GM18909 (cell line): ENCODE data around the gene ALB.

Experiments
- ATAC-seq: cut with Tn5 transposase; IDR thresholded peaks from one replicate; pipeline ENCODE4 v1.9.1; 2021; ENCODE audit warnings: mild to moderate bottlenecking; ENCODE audit not compliant: unreplicated experiment, poor library complexity

The ALB gene

GRCh38 chr4:73429118-73429517, 25.0 kb downstream of the ALB start:
- no peak for ATAC-seq

- no peak for ATAC-seq
Observed at GRCh38 chr4:73429826-73430587, 25.9 kb downstream of the ALB start.

DNA sequence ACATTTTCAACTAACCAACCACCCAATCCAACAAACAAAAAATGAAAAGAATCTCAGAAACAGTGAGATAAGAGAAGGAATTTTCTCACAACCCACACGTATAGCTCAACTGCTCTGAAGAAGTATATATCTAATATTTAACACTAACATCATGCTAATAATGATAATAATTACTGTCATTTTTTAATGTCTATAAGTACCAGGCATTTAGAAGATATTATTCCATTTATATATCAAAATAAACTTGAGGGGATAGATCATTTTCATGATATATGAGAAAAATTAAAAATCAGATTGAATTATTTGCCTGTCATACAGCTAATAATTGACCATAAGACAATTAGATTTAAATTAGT, 27.7 kb downstream of the ALB start:
- no peak for ATAC-seq

DNA sequence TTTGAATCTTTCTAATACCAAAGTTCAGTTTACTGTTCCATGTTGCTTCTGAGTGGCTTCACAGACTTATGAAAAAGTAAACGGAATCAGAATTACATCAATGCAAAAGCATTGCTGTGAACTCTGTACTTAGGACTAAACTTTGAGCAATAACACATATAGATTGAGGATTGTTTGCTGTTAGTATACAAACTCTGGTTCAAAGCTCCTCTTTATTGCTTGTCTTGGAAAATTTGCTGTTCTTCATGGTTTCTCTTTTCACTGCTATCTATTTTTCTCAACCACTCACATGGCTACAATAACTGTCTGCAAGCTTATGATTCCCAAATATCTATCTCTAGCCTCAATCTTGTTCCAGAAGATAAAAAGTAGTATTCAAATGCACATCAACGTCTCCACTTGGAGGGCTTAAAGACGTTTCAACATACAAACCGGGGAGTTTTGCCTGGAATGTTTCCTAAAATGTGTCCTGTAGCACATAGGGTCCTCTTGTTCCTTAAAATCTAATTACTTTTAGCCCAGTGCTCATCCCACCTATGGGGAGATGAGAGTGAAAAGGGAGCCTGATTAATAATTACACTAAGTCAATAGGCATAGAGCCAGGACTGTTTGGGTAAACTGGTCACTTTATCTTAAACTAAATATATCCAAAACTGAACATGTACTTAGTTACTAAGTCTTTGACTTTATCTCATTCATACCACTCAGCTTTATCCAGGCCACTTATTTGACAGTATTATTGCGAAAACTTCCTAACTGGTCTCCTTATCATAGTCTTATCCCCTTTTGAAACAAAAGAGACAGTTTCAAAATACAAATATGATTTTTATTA, 28.3 kb downstream of the ALB start:
- ATAC-seq: no peak

GRCh38 chr4:73433140-73433539, 29.1 kb downstream of the ALB start:
- no peak for ATAC-seq

DNA sequence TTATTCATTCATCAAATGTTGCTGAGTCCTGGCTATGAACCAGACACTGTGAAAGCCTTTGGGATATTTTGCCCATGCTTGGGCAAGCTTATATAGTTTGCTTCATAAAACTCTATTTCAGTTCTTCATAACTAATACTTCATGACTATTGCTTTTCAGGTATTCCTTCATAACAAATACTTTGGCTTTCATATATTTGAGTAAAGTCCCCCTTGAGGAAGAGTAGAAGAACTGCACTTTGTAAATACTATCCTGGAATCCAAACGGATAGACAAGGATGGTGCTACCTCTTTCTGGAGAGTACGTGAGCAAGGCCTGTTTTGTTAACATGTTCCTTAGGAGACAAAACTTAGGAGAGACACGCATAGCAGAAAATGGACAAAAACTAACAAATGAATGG, 30.2 kb downstream of the ALB start:
- ATAC-seq: peak; percentile 70

GRCh38 chr4:73435984-73436383, 31.9 kb downstream of the ALB start, which contains the start of gene AFP:
Gene AFP (plus strand): TSS chr4:73436221. CDS start chr4:73436263, 42 bp downstream.
- ATAC-seq: no peak

- no peak for ATAC-seq
Observed at GRCh38 chr4:73436674-73437557, 32.8 kb downstream of the ALB start.

- no peak for ATAC-seq
Observed at GRCh38 chr4:73437558-73437956, 33.5 kb downstream of the ALB start.

DNA sequence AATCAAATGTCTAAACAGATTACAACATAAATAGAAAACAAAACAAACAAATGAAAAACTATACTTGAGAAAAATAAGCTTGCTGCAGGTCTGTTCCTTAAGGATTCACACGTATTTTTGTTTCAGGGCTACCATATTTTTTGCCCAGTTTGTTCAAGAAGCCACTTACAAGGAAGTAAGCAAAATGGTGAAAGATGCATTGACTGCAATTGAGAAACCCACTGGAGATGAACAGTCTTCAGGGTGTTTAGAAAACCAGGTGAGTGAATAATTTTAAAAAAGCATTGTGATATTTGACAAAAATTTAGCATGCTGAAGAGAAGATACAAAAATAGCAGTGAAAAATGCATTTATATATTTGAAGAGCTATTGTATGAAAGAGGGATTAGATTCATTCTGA, 34.0 kb downstream of the ALB start:
- no peak for ATAC-seq

GRCh38 chr4:73438582-73439215, 34.6 kb downstream of the ALB start:
- no peak for ATAC-seq

- no peak for ATAC-seq
Observed at GRCh38 chr4:73439445-73439844, 35.4 kb downstream of the ALB start.

DNA sequence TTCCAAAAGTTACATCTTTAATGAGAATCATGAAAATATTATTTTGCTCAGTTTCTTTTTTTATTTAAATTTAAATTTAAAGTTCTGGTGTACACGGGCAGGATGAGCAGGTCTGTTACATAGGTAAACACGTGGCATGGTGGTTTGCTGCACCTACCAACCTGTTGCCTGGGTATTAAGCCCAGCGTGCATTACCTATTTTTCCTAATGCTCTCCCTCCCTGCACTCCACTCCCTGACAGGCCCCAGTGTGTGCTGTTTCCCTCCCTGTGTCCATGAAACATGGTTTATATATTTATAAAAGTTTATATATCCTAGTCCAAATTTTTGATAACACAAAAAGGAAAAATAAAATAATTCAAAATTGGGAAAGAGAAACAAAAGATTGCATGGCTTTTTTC, 35.9 kb downstream of the ALB start:
- no peak for ATAC-seq

GRCh38 chr4:73440653-73441052, 36.6 kb downstream of the ALB start:
- ATAC-seq: no peak

- ATAC-seq: no peak
Observed at GRCh38 chr4:73442275-73442674, 38.2 kb downstream of the ALB start.

DNA sequence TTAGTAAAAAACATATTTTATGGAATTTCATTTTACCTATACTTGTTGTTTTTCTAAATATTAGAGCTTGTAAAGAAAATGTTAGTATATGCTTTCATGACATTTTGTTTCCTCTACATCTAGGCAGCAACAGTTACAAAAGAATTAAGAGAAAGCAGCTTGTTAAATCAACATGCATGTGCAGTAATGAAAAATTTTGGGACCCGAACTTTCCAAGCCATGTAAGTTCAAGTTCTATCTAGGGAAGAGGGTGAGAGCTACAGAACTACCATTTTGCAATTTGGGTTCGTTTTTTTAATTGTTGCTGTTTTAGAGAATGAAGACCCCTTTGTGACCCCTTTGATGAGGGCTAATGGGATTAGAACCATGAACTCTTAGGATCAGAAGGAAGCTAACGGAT, 39.1 kb downstream of the ALB start:
- ATAC-seq: no peak

GRCh38 chr4:73445383-73446335, 41.6 kb downstream of the ALB start:
- no peak for ATAC-seq

GRCh38 chr4:73446336-73446938, 42.4 kb downstream of the ALB start:
- peak; percentile 99 for ATAC-seq

DNA sequence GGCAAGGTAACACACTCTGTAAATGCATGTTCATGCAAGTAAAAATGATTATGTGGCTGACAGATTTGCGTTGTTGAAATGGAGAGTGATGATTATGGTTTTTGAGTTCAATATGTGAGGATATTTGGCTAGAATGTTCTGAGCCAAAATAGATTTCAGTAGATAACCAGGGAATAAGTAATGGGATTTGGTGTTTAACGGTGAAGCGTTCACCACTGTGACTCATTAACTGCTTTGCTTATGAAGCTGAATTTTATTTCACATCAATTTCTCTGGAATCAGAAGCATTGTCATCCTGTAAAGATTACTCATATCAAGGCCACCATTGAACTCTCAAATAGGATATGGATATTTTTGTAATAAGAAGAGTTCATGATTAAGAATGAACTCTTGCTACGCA, 43.6 kb downstream of the ALB start:
- no peak for ATAC-seq
